Neuronal stem cell (in vitro differentiated cells): ENCODE data around the gene ZNF609.

Experiments used
- DNase-seq: peaks from one replicate; pipeline ENCODE4 v3.0.0-alpha.2; 2013; ENCODE audit warnings: low spot score
- H2AFZ ChIP-seq: one replicate; pipeline ENCODE4 v1.6.1; 2013; ENCODE audit warnings: mild to moderate bottlenecking, low read length, inconsistent platforms
- H2AK5ac ChIP-seq: 2 replicates; pipeline ENCODE4 v1.6.1; 2013; ENCODE audit warnings: low read depth, mild to moderate bottlenecking, inconsistent platforms, low read length, moderate library complexity, mixed read lengths
- H2BK120ac ChIP-seq: 2 replicates; pipeline ENCODE4 v1.6.1; 2013; ENCODE audit warnings: low read depth, mild to moderate bottlenecking, inconsistent platforms, low read length, moderate library complexity, mixed read lengths
- H2BK12ac ChIP-seq: one replicate; pipeline ENCODE4 v1.6.1; 2013; ENCODE audit warnings: low read length, inconsistent platforms
- H2BK15ac ChIP-seq: 2 replicates; pipeline ENCODE4 v1.6.1; 2013; ENCODE audit warnings: mild to moderate bottlenecking, low read length, inconsistent platforms, mixed read lengths
- H2BK5ac ChIP-seq: one replicate; pipeline ENCODE4 v1.6.1; 2013; ENCODE audit warnings: inconsistent platforms, mild to moderate bottlenecking, low read length, moderate library complexity
- H3K14ac ChIP-seq: one replicate; pipeline ENCODE4 v1.6.1; 2013; ENCODE audit warnings: low read length, inconsistent platforms
- H3K18ac ChIP-seq: 2 replicates; pipeline ENCODE4 v1.6.1; 2013; ENCODE audit warnings: low read length, inconsistent platforms
- H3K23ac ChIP-seq: 2 replicates; pipeline ENCODE4 v1.6.1; 2013; ENCODE audit warnings: low read depth, mild to moderate bottlenecking, mixed read lengths, low read length, inconsistent platforms; ENCODE audit not compliant: poor library complexity
- H3K27ac ChIP-seq: replicated peaks from 3 replicates; pipeline ENCODE4 v1.5.1; 2013; ENCODE audit warnings: low read length, inconsistent platforms
- H3K27me3 ChIP-seq, 3 experiments: 2 replicates each; pipeline ENCODE4 v1.6.1; 2013; ENCODE audit warnings: low read length in 3 of 3, mild to moderate bottlenecking in 2 of 3, inconsistent platforms in 1 of 3, low read depth in 1 of 3, mixed read lengths in 1 of 3, moderate library complexity in 1 of 3; ENCODE audit not compliant: control insufficient read depth in 3 of 3, insufficient read depth in 3 of 3
- H3K36me3 ChIP-seq, 2 donors: replicated peaks in 1 of 2; 2 replicates each; pipeline ENCODE4 v1.6.1; 2013; ENCODE audit warnings: low read length in 2 of 2; ENCODE audit not compliant: control insufficient read depth in 2 of 2, insufficient read depth in 2 of 2
- H3K4ac ChIP-seq: 2 replicates; pipeline ENCODE4 v1.6.1; 2013; ENCODE audit warnings: inconsistent platforms, mild to moderate bottlenecking, low read length, moderate library complexity
- H3K4me1 ChIP-seq, 2 donors: 1 replicate in 1 of 2; 2 replicates in 1 of 2; pipeline ENCODE4 v1.6.1; 2013; ENCODE audit warnings: low read length in 2 of 2, low read depth in 1 of 2; ENCODE audit not compliant: control insufficient read depth in 2 of 2, insufficient read depth in 1 of 2
- H3K4me2 ChIP-seq: one replicate; pipeline ENCODE4 v1.6.1; 2013; ENCODE audit warnings: mild to moderate bottlenecking, low read length, inconsistent platforms; ENCODE audit not compliant: insufficient read depth, poor library complexity, severe bottlenecking
- H3K4me3 ChIP-seq, 2 donors: 2 replicates each; pipeline ENCODE4 v1.5.1; 2013; ENCODE audit warnings: low read length in 2 of 2, mild to moderate bottlenecking in 2 of 2, inconsistent platforms in 1 of 2, moderate library complexity in 1 of 2
- H3K79me1 ChIP-seq: one replicate; pipeline ENCODE4 v1.6.1; 2013; ENCODE audit warnings: low read depth, mild to moderate bottlenecking, inconsistent platforms, low read length, moderate library complexity
- H3K9ac ChIP-seq: one replicate; pipeline ENCODE4 v1.6.1; 2013; ENCODE audit warnings: mild to moderate bottlenecking, low read depth, low read length, inconsistent platforms; ENCODE audit not compliant: poor library complexity
- H3K9me3 ChIP-seq, 2 donors: replicated peaks in 1 of 2; 2 replicates each; pipeline versions ENCODE3 to v1.6.1; 2013; ENCODE audit warnings: low read length in 2 of 2, mild to moderate bottlenecking in 2 of 2, inconsistent platforms in 1 of 2, low read depth in 1 of 2, mixed read lengths in 1 of 2, moderate library complexity in 1 of 2; ENCODE audit not compliant: control insufficient read depth in 2 of 2, insufficient read depth in 1 of 2
- H4K8ac ChIP-seq: one replicate; pipeline ENCODE4 v1.6.1; 2013; ENCODE audit warnings: low read depth, mild to moderate bottlenecking, inconsistent platforms, low read length, moderate library complexity
- H4K91ac ChIP-seq: one replicate; pipeline ENCODE4 v1.6.1; 2013; ENCODE audit warnings: low read length, low read depth, mild to moderate bottlenecking, inconsistent platforms; ENCODE audit not compliant: poor library complexity
- WGBS, 2 donors: extraction: QIAGEN DNeasy Blood & Tissue Kit; methylation state at CpG; one replicate each; pipeline ENCODE4 v1.1.7; 2013; ENCODE audit warnings: missing lambda C conversion rate in 2 of 2, mixed read lengths in 1 of 2; ENCODE audit not compliant: insufficient read length in 2 of 2, insufficient replicate concordance in 1 of 2; ENCODE audit errors: extremely low coverage in 2 of 2; 5-methylcytosine and 5-hydroxymethylcytosine counted together

Gene ZNF609

DNA sequence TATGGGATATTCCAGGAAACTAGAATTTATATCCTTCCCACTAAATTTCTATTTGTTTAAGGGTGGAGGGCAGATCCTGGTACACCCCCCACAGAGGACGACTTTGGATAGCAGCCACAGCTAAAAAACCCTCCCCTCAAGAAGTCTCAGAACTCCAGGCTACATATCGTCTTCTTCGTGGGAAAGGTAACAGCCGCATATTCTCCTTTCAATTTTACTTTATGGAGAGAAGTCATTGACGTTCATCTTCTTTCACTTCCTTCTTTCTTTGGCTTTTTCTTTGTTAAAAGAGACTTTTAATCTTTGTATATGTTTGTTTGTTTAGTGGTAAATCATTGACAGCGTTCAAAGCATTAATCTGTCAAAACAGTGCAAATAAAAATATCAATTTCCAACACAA lies 36.4 kb upstream of the ZNF609 start:
- Histone ChIP-seq H3K9me3 (no peaks in the 10 kb centered on the region), H3K4me2 (no peak overlapping the region), H2BK12ac (no peak overlapping the region), H4K91ac (no peak overlapping the region), H2AK5ac (no peak overlapping the region), H3K23ac (no peak overlapping the region), H3K4me3 (no peak overlapping the region), H3K27me3 (no peaks in the 10 kb centered on the region), H3K14ac (no peak overlapping the region), H2BK120ac (no peak overlapping the region), H3K18ac (no peak overlapping the region), H3K4ac (no peak overlapping the region), H3K27ac (no peak overlapping the region), H3K79me1 (no peaks in the 10 kb centered on the region), H4K8ac (no peak overlapping the region), H3K4me1 (no peaks in the 10 kb centered on the region), H2BK15ac (no peak overlapping the region), H3K9ac (no peak overlapping the region), H2AFZ (no peak overlapping the region), H3K36me3 (peaks cover 2 to 71% of the 10 kb centered on the region in 2 donors), H2BK5ac (no peak overlapping the region)
- no peak for DNase-seq
- WGBS, 2 donors, result no CpG with 5 or more reads among the region's 6 CpGs

DNA sequence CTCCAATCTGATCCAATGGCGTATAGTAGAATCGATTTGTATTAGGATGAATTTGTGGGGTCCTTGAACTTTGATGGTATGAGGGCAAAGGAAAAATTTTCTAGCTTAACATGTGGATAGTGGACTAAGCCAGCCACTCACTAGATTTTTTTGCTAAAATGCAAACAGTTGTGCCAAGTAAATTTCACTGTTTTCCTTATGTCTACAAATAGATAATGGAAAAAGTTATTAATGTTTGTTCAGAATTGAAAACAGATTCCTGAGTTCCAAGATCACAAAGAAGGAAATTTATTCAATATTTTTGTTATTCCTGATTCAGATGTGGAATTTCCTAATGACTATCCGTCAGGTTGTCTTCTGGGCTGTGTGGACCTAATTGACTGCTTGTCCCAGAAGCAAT lies 35.2 kb upstream of the ZNF609 start:
- Histone ChIP-seq H2AFZ (no peak overlapping the region), H3K23ac (no peak overlapping the region), H3K79me1 (no peaks in the 10 kb centered on the region), H3K36me3 (peaks cover 2 to 64% of the 10 kb centered on the region in 2 donors), H2AK5ac (no peak overlapping the region), H2BK12ac (no peak overlapping the region), H2BK15ac (no peak overlapping the region), H2BK5ac (no peak overlapping the region), H3K4me2 (no peak overlapping the region), H3K27ac (no peak overlapping the region), H3K27me3 (no peaks in the 10 kb centered on the region), H4K91ac (no peak overlapping the region), H3K4me3 (no peak overlapping the region), H3K14ac (no peak overlapping the region), H3K18ac (no peak overlapping the region), H2BK120ac (no peak overlapping the region), H3K4ac (no peak overlapping the region), H4K8ac (no peak overlapping the region), H3K9ac (no peak overlapping the region), H3K9me3 (no peaks in the 10 kb centered on the region), H3K4me1 (peaks cover 0 to 3% of the 10 kb centered on the region in 2 donors)
- no peak for DNase-seq
- no CpG with 5 or more reads among the region's 3 CpGs for WGBS, 2 donors

DNA sequence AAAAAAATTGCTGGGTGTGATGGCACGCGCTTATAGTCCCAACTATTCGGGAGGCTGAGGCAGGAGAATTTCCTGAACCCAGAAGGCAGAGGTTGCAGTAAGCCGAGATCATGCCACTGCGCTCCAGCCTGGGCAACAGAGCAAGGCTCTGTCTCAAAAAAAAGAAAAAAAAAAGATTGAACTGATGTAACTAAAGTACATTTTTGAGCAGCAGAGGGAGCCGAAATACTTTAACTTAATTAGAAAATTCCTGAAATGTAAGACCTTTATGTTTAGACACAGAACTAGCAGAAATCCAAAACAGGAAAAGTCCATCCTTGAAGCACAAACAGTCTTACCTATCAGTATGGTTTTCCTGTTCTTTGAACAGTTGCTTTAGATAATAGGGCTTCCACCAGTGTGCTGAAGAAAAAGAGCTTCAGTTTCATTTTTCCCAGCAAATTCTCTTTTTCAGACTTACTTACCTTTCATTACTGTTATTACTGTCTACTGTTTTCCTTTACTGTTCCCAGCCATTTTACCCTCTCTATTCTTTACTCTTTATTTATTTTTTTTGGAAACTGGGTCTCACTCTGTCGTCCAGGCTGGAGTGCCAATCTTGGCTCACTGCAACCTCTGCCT lies 33.4 kb upstream of the ZNF609 start:
- no peak overlapping the region for H3K4me3 ChIP-seq
- no peaks in the 10 kb centered on the region for H3K9me3 ChIP-seq
- no peak overlapping the region for H3K18ac ChIP-seq
- no peak overlapping the region for H2BK5ac ChIP-seq
- H4K91ac ChIP-seq, result no peak overlapping the region
- H3K4ac ChIP-seq, result no peak overlapping the region
- H3K4me2 ChIP-seq, result no peak overlapping the region
- DNase-seq, result no peak
- no peak overlapping the region for H3K9ac ChIP-seq
- H3K36me3 ChIP-seq, result peaks cover 2 to 61% of the 10 kb centered on the region in 2 donors
- H2AFZ ChIP-seq, result no peak overlapping the region
- no peak overlapping the region for H3K14ac ChIP-seq
- no CpG with 5 or more reads among the region's 7 CpGs for WGBS, 2 donors
- H2BK120ac ChIP-seq, result no peak overlapping the region
- H4K8ac ChIP-seq, result no peak overlapping the region
- H3K79me1 ChIP-seq, result no peaks in the 10 kb centered on the region
- H3K4me1 ChIP-seq, result peaks cover 0 to 7% of the 10 kb centered on the region in 2 donors
- H3K27ac ChIP-seq, result no peak overlapping the region
- H3K23ac ChIP-seq, result no peak overlapping the region
- H2BK12ac ChIP-seq, result no peak overlapping the region
- no peak overlapping the region for H2AK5ac ChIP-seq
- H3K27me3 ChIP-seq, result no peaks in the 10 kb centered on the region
- H2BK15ac ChIP-seq, result no peak overlapping the region

DNA sequence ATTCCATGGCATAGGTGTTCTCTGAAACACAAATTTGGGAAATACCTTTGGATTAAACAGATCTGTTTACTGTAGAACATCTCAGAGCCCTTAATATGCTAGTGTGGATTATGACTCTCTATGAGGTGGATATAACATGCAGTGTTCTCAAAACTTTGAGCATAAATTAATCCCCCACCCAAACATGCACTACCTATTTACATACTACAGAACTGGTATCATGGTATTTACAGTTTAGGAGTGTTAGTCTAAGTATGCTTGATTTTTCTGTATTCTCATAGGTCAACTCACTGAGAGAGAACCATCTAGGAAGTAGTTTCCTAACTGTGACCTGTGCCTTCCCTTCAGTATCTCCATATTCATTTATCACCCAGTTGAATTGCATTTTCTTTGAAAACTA lies 30.9 kb upstream of the ZNF609 start:
- Histone ChIP-seq H4K91ac (no peak overlapping the region), H3K14ac (no peak overlapping the region), H4K8ac (no peak overlapping the region), H2AK5ac (no peak overlapping the region), H3K4ac (no peak overlapping the region), H3K18ac (no peak overlapping the region), H3K79me1 (no peaks in the 10 kb centered on the region), H2BK12ac (no peak overlapping the region), H3K9ac (no peak overlapping the region), H3K27ac (no peak overlapping the region), H3K9me3 (no peaks in the 10 kb centered on the region), H3K4me2 (no peak overlapping the region), H3K4me3 (no peak overlapping the region), H2BK5ac (no peak overlapping the region), H3K27me3 (no peaks in the 10 kb centered on the region), H3K36me3 (peaks cover 0 to 45% of the 10 kb centered on the region in 2 donors), H2BK120ac (no peak overlapping the region), H2BK15ac (no peak overlapping the region), H3K23ac (no peak overlapping the region), H3K4me1 (peaks cover 0 to 7% of the 10 kb centered on the region in 2 donors), H2AFZ (no peak overlapping the region)
- no peak for DNase-seq
